Measurements from ENCODE around the gene ERCC6L2. TPM values are rescaled to one million over a fixed set of nuclear protein-coding genes. Genes with fewer than 3 reads are reported as not detected.

ERCC6L2 gene
- total and polyA plus RNA-seq, 2 donors (not counting 1 experiment from before 2014, with no cell fraction given), result 10.1 to 52.0 TPM

GRCh38 chr9:95826183-95826838 is 49.2 kb upstream of the ERCC6L2 start:
- H2AFZ ChIP-seq (ENCODE audit: insufficient read depth, low read depth, low read length, poor library complexity, severe bottlenecking), result no peak overlapping the region
- peaks cover 4% of the 10 kb centered on the region for H3K4me1 Mint-ChIP-seq
- H3K4me2 ChIP-seq (replicated peaks; ENCODE audit: low read depth, low read length, poor library complexity, severe bottlenecking), result no peak overlapping the region
- no peaks in the 10 kb centered on the region for H3K27me3 ChIP-seq (replicated peaks in 1 of 4; ENCODE audit: control extremely low read depth in 1 of 4, control insufficient read depth in 3 of 4, insufficient read depth in 4 of 4, low read length in 3 of 4)
- H4K20me1 ChIP-seq (ENCODE audit: control insufficient read depth, insufficient read depth, low read length, poor library complexity, severe bottlenecking), result no peaks in the 10 kb centered on the region
- H3K79me2 ChIP-seq (ENCODE audit: control insufficient read depth, insufficient read depth, low read length), result no peaks in the 10 kb centered on the region
- DNase-seq, result no peak
- no peaks in the 10 kb centered on the region for H3K9me3 Mint-ChIP-seq (ENCODE audit: insufficient read depth)
- peaks cover 0 to 3% (median 0%) of the 10 kb centered on the region in 3 donors for H3K9me3 ChIP-seq (ENCODE audit: control extremely low read depth in 1 of 3, control insufficient read depth in 2 of 3, insufficient read depth in 1 of 3, low read length in 2 of 3)
- ATAC-seq (ENCODE audit: low read depth), result no peak
- H3K27ac ChIP-seq (ENCODE audit: low read length in 2 of 2), result no peak overlapping the region
- H3K4me3 ChIP-seq (ENCODE audit: control extremely low read depth in 1 of 5, extremely low read depth in 1 of 5, insufficient read depth in 1 of 5, low read depth in 2 of 5, low read length in 4 of 5), result no peak overlapping the region
- H3K27me3 Mint-ChIP-seq, result no peaks in the 10 kb centered on the region
- H3K4me1 ChIP-seq (ENCODE audit: control insufficient read depth in 2 of 2, insufficient read depth in 2 of 2, low read length in 2 of 2), result no peaks in the 10 kb centered on the region
- CTCF ChIA-PET, result no interaction called here
- WGBS (ENCODE audit: insufficient coverage), result 63% methylated on average over 7 of the region's 8 CpGs
- intact Hi-C loops (cut with micrococcal nuclease), result no loop called here
- H3K36me3 ChIP-seq (replicated peaks in 1 of 2; ENCODE audit: control extremely low read depth in 1 of 2, control insufficient read depth in 1 of 2, extremely low read depth in 1 of 2, insufficient read depth in 2 of 2, low read length in 1 of 2), result no peaks in the 10 kb centered on the region
- no peak overlapping the region for H3K4me3 Mint-ChIP-seq
- no peak overlapping the region for H3K9ac ChIP-seq (ENCODE audit: low read length)
- no peak overlapping the region for H3K27ac Mint-ChIP-seq
- POLR2A ChIA-PET, result no interaction called here
- TF ChIP-seq CTCF (IDR thresholded peaks at IDR 0.05) (no peak), EZH2 (IDR thresholded peaks at IDR 0.05; ENCODE audit: borderline replicate concordance, insufficient read depth, low read depth, low read length, poor library complexity, severe bottlenecking) (no peak)

GRCh38 chr9:95830768-95831167 is 44.7 kb upstream of the ERCC6L2 start:
- Histone ChIP-seq H3K27ac (ENCODE audit: low read length in 2 of 2) (no peak overlapping the region), H2AFZ (ENCODE audit: insufficient read depth, low read depth, low read length, poor library complexity, severe bottlenecking) (no peak overlapping the region), H3K9ac (ENCODE audit: low read length) (no peak overlapping the region), H4K20me1 (ENCODE audit: control insufficient read depth, insufficient read depth, low read length, poor library complexity, severe bottlenecking) (no peaks in the 10 kb centered on the region), H3K4me1 (ENCODE audit: control insufficient read depth in 2 of 2, insufficient read depth in 2 of 2, low read length in 2 of 2) (no peaks in the 10 kb centered on the region), H3K27me3 (replicated peaks in 1 of 4; ENCODE audit: control extremely low read depth in 1 of 4, control insufficient read depth in 3 of 4, insufficient read depth in 4 of 4, low read length in 3 of 4) (no peaks in the 10 kb centered on the region), H3K9me3 (ENCODE audit: control extremely low read depth in 1 of 3, control insufficient read depth in 2 of 3, insufficient read depth in 1 of 3, low read length in 2 of 3) (no peaks in the 10 kb centered on the region), H3K4me2 (replicated peaks; ENCODE audit: low read depth, low read length, poor library complexity, severe bottlenecking) (no peak overlapping the region), H3K4me3 (ENCODE audit: control extremely low read depth in 1 of 5, extremely low read depth in 1 of 5, insufficient read depth in 1 of 5, low read depth in 2 of 5, low read length in 4 of 5) (no peak overlapping the region), H3K79me2 (ENCODE audit: control insufficient read depth, insufficient read depth, low read length) (no peaks in the 10 kb centered on the region), H3K36me3 (replicated peaks in 1 of 2; ENCODE audit: control extremely low read depth in 1 of 2, control insufficient read depth in 1 of 2, extremely low read depth in 1 of 2, insufficient read depth in 2 of 2, low read length in 1 of 2) (no peaks in the 10 kb centered on the region)
- ATAC-seq (ENCODE audit: low read depth) (no peak), DNase-seq (no peak)
- Mint-ChIP-seq H3K27ac (no peak overlapping the region), H3K4me3 (no peak overlapping the region), H3K4me1 (no peaks in the 10 kb centered on the region), H3K27me3 (no peaks in the 10 kb centered on the region), H3K9me3 (ENCODE audit: insufficient read depth) (no peaks in the 10 kb centered on the region)
- TF ChIP-seq EZH2 (IDR thresholded peaks at IDR 0.05; ENCODE audit: borderline replicate concordance, insufficient read depth, low read depth, low read length, poor library complexity, severe bottlenecking), result no peak
- no peak for TF ChIP-seq CTCF (IDR thresholded peaks at IDR 0.05)
- POLR2A ChIA-PET, result no interaction called here
- 85% methylated on average over 3 of the region's 3 CpGs for WGBS (ENCODE audit: insufficient coverage)
- CTCF ChIA-PET, result no interaction called here
- intact Hi-C loops (cut with micrococcal nuclease), result no loop called here

Data from B cell (primary cell).